Hepatocyte (in vitro differentiated cells): ENCODE data around the gene RASA3.

Experiments
- CTCF ChIP-seq: fragments of 200-600 bp; sonication (generic); IDR thresholded peaks from 2 replicates; pipeline ENCODE4 v1.5.1; 2016; ENCODE audit warnings: antibody characterized with exemption, mild to moderate bottlenecking; ENCODE audit not compliant: poor library complexity
- EZH2 ChIP-seq: fragments of 200-600 bp; sonication (generic); IDR thresholded peaks from 2 replicates; pipeline ENCODE4 v1.6.1; 2016; ENCODE audit warnings: antibody characterized with exemption, mild to moderate bottlenecking, borderline replicate concordance
- EZH2phosphoT487 ChIP-seq: fragments of 200-600 bp; sonication (generic); IDR thresholded peaks from one replicate; pipeline ENCODE4 v1.6.1; 2018; ENCODE audit warnings: antibody characterized with exemption, mild to moderate bottlenecking, low read depth, moderate library complexity; ENCODE audit not compliant: unreplicated experiment, severe bottlenecking

- TF ChIP-seq CTCF (no peak), EZH2 (no peak), EZH2phosphoT487 (no peak)
Measured at GRCh38 chr13:114020750-114021463, 111.5 kb downstream of the RASA3 start.
